Measurements from ENCODE around the gene IL32.

Gene IL32

GRCh38 chr16:3101841-3102470, 36.5 kb downstream of the IL32 start:
- TF ChIP-seq, protein P1, sequence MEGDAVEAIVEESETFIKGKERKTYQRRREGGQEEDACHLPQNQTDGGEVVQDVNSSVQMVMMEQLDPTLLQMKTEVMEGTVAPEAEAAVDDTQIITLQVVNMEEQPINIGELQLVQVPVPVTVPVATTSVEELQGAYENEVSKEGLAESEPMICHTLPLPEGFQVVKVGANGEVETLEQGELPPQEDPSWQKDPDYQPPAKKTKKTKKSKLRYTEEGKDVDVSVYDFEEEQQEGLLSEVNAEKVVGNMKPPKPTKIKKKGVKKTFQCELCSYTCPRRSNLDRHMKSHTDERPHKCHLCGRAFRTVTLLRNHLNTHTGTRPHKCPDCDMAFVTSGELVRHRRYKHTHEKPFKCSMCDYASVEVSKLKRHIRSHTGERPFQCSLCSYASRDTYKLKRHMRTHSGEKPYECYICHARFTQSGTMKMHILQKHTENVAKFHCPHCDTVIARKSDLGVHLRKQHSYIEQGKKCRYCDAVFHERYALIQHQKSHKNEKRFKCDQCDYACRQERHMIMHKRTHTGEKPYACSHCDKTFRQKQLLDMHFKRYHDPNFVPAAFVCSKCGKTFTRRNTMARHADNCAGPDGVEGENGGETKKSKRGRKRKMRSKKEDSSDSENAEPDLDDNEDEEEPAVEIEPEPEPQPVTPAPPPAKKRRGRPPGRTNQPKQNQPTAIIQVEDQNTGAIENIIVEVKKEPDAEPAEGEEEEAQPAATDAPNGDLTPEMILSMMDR (IDR thresholded peaks at IDR 0.05; ENCODE audit: control insufficient read depth, insufficient read depth, low read depth, low read length, missing control alignments), result no peak
- DNase-seq (ENCODE audit: low read depth), result no peak
- no peak overlapping the region for H3K4me3 ChIP-seq (ENCODE audit: control insufficient read depth, low read depth, low read length)

- TF ChIP-seq, protein P1 (IDR thresholded peaks at IDR 0.05; ENCODE audit: control insufficient read depth, insufficient read depth, low read depth, low read length, missing control alignments), result no peak
- peak; percentile 34 for DNase-seq (ENCODE audit: low read depth)
- H3K4me3 ChIP-seq (ENCODE audit: control insufficient read depth, low read depth, low read length), result peak overlapping the region; percentile 75
Observed at GRCh38 chr16:3106205-3106928, 40.9 kb downstream of the IL32 start.

- DNase-seq (ENCODE audit: low read depth), result peak; percentile 10
- peak within 1 kb of the TSS; percentile 91 for H3K4me3 ChIP-seq (ENCODE audit: control insufficient read depth, low read depth, low read length)
- TF ChIP-seq, protein P1 (IDR thresholded peaks at IDR 0.05; ENCODE audit: control insufficient read depth, insufficient read depth, low read depth, low read length, missing control alignments), result no peak
Observed at GRCh38 chr16:3112058-3112880, 46.8 kb downstream of the IL32 start, which contains the start of gene ZNF205. TSS of gene ZNF205 (plus strand) at chr16:3112586. CDS start at chr16:3113431, 845 bp downstream.

DNA sequence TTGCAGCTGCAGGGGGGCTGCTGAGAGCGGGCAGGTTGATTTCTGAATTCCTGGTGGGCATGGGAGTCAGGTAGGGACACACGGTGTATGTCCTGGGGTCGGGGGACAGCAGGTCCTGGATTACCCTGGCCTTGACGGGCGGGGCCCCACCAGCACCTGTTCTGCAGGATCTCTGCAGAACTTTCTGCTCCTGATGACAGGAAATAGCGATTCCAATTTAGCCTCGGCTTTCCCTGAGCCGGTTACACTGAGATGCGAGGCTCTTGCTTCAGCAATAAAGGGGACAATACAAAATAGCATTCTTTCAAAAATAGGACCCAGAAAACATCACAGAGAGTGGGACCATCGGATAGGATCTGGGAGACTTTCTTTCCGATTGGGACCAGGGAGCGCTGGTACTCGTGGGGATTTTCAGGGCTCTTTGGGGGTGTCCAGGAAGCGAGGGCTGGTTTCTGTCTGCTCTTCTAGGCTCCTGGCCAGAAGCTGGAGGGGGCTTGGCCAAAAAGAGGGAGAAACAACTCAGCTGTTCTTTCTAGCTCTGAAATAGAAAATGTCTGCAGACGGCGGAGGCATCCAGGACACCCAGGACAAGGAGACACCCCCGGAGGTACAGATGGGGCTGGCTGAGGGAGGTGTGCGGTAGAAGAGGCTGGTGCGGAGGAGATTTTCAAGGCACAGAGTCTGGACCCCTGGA, 47.6 kb downstream of the IL32 start:
- TF ChIP-seq, protein P1 (IDR thresholded peaks at IDR 0.05; ENCODE audit: control insufficient read depth, insufficient read depth, low read depth, low read length, missing control alignments), result no peak
- DNase-seq (ENCODE audit: low read depth), result no peak
- peak overlapping the region; percentile 91 for H3K4me3 ChIP-seq (ENCODE audit: control insufficient read depth, low read depth, low read length)

DNA sequence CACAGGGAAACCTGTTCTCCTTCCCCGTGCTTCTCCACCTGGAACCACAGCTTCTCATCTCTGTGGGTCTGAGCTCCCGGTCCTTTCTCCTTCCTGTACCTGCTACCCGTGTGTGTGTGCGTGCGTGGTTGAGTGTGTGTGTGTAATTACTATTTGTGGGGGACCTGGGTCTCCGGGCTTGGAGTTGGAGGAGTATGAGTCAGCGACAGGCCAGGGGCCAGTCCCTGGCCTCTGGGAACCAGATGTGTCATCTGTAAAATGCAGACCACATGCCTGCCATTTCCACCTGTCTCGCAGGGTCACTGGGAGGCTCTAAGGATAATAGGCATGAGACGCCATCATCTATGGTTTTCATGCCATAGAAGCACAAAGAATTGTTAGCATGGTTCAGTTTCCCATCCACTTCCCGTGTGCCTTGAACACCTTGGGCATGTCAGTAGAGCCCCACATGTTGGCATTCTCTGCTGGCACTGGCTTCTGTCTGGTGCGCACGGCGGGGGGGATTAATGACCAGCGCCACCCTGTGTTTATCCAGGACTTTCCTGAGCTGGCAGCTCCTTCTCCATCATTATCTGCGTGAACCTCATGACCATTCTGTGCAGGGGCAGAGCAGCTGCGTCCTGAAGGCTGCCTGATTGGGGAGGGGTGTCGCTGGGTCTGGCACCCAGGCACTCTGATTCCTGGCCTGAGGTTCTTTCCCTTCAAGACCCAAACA, 48.5 kb downstream of the IL32 start:
- no peak overlapping the region; the same call in 1 of the 2 replicates for H3K4me3 ChIP-seq (ENCODE audit: control insufficient read depth, low read depth, low read length)
- DNase-seq (ENCODE audit: low read depth), result no peak
- TF ChIP-seq, protein P1 (IDR thresholded peaks at IDR 0.05; ENCODE audit: control insufficient read depth, insufficient read depth, low read depth, low read length, missing control alignments), result no peak

Data from AG09309 (cell line).